Endometrial microvascular endothelial cells (primary cell): ENCODE measurements around the gene PLXNA4. TPM values are rescaled to one million over a fixed set of nuclear protein-coding genes. Genes with fewer than 3 reads are reported as not detected.

Source experiments
- in situ Hi-C: cut with HindIII; loops from 2 replicates; pipeline ENCODE4 v1.10.0; 2017; ENCODE audit warnings: low sequenced_read_pairs, low pct_unique_long_range_greater_than_20kb; ENCODE audit errors: inconsistent ontology term
- total RNA-seq: library from RNA; depleted of rRNA; stranded (reverse); fragments of >200 nt; gene quantifications from one replicate; pipeline ENCODE4 v1.2.3, GENCODE V29; 2015; ENCODE audit errors: inconsistent ontology term

Gene PLXNA4
- total RNA-seq, 1 donor from 2014 or later = 0.19 TPM

DNA sequence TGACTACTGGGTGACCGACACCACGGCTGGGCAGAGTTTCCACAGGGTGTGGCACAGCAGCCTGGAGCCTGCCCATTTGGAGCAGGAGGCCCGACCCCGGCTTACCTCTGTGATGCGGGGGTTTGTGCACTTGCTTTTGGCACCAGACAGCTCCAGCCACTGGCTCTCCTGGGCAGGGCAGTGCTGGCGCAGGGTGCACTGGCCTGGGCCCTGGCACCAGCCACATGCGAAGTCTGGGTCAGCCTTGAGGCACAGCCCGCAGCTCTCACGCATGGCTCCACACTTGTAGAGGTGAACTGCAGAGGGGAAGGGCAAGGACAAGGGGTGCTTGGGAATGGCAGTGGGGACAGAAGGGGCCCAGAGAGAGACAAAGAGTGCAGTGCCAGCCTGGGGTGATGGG lies 373.7 kb downstream of the PLXNA4 start:
- in situ Hi-C loops = no loop called here

DNA sequence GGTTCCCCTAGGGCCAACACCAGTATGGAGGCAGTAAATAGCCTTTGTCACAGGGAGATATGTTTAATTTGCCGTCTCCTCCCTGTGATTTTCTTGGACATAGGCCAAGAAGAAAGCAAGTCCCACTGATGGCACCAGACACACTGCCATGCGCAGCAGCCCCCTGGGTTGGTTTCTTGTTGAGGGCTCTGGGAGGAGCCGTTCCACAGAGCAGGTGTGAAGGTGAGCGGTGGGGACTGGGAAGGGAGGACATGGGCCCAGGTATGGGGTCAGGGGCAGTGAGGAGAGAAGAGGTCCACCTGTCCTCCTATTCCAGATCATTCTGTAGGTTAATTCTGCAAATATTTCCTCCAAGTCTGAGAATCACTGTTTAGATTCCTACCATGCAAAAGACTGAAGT lies 376.1 kb downstream of the PLXNA4 start:
- in situ Hi-C loops = no loop called here

DNA sequence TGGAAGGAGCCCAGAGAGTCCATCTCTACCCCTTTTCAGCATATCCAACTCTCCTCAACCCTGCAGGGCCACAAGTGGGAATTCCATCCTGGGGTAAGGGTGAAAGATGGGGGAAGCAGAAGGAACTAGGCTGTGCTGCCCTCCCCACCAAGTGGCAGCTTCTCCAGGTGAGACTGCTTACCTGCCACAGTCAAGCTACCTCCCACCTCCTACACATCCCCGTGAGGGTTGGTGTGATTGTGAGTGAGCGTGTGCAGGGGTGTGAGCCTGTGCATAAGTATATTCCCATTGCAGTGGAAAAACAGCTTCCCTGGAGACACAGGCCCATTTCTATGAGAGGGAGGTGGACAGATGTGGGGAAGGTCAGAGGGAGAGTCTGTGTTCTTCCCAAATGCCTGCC lies 376.6 kb downstream of the PLXNA4 start:
- in situ Hi-C loops = no loop called here

- in situ Hi-C loops = no loop called here
Observed at GRCh38 chr7:132197772-132198171, 378.5 kb downstream of the PLXNA4 start.

- in situ Hi-C loops = no loop called here
Observed at GRCh38 chr7:132193898-132194297, 382.4 kb downstream of the PLXNA4 start.

DNA sequence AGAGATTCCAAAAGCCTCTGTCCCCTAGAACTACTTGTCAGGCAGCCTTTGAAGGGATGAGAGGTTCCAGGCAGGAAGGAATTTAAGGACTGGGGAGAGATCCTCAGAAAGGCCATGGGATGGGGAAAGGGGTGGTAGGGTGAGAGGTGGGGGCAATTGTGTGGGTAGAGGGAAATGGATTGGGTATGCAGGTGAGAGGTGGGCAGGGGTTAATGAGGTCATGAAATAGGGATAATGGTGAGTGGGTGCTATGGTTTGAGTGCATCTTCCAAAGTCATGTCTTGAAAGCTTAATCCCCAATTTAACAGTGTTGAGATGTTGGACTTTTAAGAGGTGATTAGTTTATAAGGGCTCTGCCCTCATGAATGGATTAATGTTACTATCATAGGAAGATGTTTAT lies 383.5 kb downstream of the PLXNA4 start:
- in situ Hi-C loops = no loop called here

DNA sequence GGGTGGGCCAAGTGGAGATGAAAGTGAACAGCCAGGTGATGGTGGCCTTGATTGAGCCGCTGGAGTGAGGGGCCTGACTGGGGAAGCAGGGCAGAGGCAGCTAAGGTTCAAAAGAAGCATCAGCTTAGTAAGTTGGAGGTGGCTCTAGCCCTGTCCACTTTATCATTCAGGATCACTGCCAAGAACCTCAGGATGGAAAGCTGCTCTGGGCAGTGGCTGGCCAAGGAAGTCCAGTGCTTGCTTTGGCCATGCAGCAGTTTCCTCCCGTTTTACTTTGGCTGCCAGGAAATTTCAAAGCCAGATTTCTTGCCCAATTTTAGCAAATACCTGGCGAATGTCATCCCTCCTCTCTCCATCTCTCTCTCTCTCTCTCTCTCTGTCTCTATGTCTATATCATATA lies 384.9 kb downstream of the PLXNA4 start:
- in situ Hi-C loops = no loop called here

GRCh38 chr7:132190683-132191082 lies 385.6 kb downstream of the PLXNA4 start:
- in situ Hi-C loops = no loop called here

DNA sequence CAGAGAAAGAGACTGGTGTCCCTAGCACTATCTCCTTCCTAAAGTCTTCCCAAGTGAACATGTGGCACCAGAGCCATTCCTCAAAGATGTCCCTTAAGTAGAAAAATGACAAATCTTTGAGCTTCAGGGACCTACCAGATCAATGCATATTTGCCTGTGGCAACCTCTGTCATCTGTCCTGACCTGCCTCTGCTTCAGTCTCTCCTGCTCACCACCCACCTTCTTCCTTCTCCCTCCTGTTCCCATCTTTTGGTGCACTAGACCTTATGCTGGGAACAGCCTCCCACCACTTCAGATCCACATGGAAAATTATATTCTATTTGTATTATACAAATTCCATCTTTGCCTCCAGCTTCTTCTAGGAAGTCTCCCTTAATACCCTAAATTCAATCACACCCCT lies 386.4 kb downstream of the PLXNA4 start:
- in situ Hi-C loops = no loop called here

GRCh38 chr7:132187869-132188789 lies 388.1 kb downstream of the PLXNA4 start:
- in situ Hi-C loops = no loop called here

DNA sequence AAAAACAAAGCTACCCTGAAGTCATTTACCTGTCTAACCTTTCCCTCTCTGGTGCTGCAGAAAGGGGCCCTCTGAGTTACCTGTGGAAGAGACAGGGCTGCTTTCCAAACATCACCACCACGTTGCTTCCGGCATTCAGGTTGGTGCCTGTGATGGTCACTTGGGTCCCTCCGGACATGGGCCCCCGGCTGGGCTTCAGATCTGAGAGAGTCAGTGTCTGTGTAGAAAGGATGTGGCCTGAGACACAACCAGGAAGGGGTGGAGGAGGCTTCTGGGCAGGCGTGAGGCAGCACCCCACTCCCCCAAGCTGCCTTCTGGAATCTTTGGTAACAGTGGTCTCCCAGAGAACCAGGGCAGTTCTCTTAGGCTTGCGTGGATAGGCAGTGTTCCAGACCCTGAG lies 388.9 kb downstream of the PLXNA4 start:
- in situ Hi-C loops = no loop called here

DNA sequence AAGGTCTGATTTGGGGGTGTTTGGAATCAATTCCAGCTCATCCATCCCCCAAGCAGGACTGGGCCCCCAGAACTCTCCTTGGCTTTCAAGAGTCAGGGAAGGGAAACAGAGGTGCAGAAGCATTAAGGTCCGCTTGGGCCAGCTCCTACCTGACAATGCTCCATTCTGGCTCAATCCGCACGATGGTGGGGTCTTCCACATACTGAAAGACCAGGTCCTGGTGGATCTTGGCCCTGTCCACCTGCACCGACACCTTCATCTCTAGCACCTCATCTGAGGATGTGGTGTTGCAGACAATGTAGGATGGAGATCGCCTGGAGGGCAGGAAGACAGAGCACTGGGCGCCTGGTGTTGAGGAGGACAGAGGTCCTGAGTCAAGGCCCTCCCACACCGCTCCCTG lies 391.1 kb downstream of the PLXNA4 start:
- in situ Hi-C loops = no loop called here

DNA sequence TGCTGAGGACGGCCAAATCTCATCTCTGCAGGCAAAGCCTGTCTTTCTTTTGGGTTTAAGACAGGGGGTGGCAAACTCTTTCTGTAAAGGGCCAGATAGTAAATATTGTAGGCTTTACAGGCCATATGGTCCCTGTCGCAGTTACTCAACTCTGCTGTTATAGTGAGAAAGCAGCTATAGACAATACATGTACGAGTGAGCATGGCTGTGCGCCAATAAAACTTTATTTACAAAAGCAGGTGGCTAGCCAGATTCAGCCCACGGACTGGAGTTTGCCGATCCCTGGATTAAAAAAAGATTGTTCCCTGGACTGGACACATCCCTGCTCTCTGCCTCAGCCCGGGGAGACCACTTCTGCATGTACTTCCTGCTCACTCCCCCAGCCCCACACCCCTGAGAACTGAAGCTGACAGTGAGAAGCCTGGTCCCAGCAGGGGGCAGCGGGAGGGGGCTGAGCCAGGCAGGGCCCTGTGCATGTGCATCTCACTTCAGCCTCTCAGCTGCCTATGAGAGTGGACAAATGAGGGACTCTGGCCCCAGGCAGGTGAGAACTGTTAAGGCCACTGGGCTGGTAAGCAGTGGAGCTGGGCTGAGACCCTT lies 392.4 kb downstream of the PLXNA4 start:
- in situ Hi-C loops = no loop called here

GRCh38 chr7:132182992-132183391 lies 393.3 kb downstream of the PLXNA4 start:
- in situ Hi-C loops = no loop called here

- in situ Hi-C loops = no loop called here
Observed at GRCh38 chr7:132181946-132182685, 394.2 kb downstream of the PLXNA4 start.

- in situ Hi-C loops = no loop called here
Observed at GRCh38 chr7:132181371-132181770, 394.9 kb downstream of the PLXNA4 start.

DNA sequence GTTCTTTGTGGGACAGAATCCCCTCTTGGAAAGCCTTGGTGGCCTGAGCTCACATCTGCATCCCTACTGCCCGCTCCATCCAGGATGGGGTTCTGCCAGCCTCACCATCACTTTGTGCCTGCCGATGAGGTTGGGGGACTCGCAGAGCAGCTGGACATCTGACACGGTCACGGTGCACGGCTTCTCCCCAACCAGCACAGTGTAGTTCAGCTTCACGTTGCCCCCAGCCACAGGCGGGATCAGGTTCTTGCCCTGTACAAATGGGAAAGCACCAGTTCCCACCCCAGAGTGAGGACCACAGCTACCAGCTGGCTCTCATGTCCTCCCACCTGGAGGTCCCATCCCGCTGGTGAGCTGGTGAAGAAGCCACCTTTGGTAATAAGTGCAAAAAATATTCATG lies 395.8 kb downstream of the PLXNA4 start:
- in situ Hi-C loops = no loop called here

DNA sequence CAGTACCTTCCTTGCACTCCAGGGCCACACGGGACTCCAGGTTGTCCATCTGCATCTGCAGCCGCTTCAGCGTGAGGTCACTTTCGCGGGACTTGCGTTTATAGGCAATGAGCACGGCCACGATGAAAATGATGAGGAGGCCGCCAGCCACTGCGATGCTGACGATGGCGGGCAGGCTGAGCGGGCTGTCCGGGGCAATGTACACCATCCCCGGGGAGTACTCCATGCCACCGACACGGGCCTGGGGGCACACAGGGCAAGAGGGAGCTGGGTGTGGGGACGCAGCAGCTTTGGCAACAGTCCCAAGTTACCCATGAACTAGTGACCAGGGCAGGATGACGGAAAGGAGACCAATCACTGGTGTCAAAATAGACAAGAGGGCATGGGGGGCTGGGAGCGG lies 396.6 kb downstream of the PLXNA4 start:
- in situ Hi-C loops = no loop called here

DNA sequence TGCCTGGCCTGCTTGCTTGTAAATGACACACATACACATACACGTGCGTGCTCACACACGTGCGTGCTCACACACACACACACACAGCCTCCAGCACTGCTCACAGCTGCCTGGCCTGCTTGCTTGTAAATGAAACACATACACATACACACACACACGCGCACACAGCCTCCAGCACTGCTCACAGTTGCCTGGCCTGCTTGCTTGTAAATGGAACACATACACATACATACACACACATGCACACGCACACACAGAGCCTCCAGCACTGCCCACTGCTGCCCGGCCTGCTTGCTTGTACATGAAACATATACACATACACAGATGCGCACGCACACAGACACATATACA lies 397.2 kb downstream of the PLXNA4 start:
- in situ Hi-C loops = no loop called here
